Stimulated activated memory B cell treated with anti-CD40 and anti-IgM and Interleukin-4, amounts not matched to agents 10 μg/mL and 1 μg/mL and 100 μg/mL, for 72 hours (primary cell): Measurements from ENCODE around the gene AKT2.

Source experiments
- ATAC-seq: fragments of 150-1000 bp; cut with Tn5 transposase; 2 replicates; pipeline ENCODE4 v1.10.0; 2021
- H3K27ac Mint-ChIP-seq: one replicate; pipeline ENCODE4 v1.8.0; 2022; ENCODE audit warnings: mild to moderate bottlenecking, mixed read lengths
- H3K27me3 Mint-ChIP-seq: one replicate; pipeline ENCODE4 v1.8.0; 2022; ENCODE audit warnings: mixed read lengths
- H3K36me3 Mint-ChIP-seq: one replicate; pipeline ENCODE4 v1.8.0; 2022; ENCODE audit warnings: mixed read lengths
- H3K4me1 Mint-ChIP-seq: one replicate; pipeline ENCODE4 v1.8.0; 2022; ENCODE audit warnings: mixed read lengths
- H3K4me3 Mint-ChIP-seq: one replicate; pipeline ENCODE4 v1.8.0; 2022; ENCODE audit warnings: mild to moderate bottlenecking, moderate library complexity, mixed read lengths
- H3K9me3 Mint-ChIP-seq: one replicate; pipeline ENCODE4 v1.8.0; 2022; ENCODE audit warnings: mixed read lengths

Gene AKT2

GRCh38 chr19:40241125-40241808 is 43.9 kb downstream of the AKT2 start:
- Mint-ChIP-seq H3K4me3 (no peak overlapping the region), H3K9me3 (no peaks in the 10 kb centered on the region), H3K36me3 (peaks cover 46% of the 10 kb centered on the region), H3K4me1 (no peaks in the 10 kb centered on the region), H3K27ac (no peak overlapping the region), H3K27me3 (no peaks in the 10 kb centered on the region)
- no peak for ATAC-seq

GRCh38 chr19:40240332-40240731 is 44.8 kb downstream of the AKT2 start:
- no peak for ATAC-seq
- Mint-ChIP-seq H3K4me1 (no peaks in the 10 kb centered on the region), H3K9me3 (no peaks in the 10 kb centered on the region)

GRCh38 chr19:40239415-40240226 is 45.5 kb downstream of the AKT2 start:
- Mint-ChIP-seq H3K9me3 (no peaks in the 10 kb centered on the region), H3K27ac (no peak overlapping the region), H3K27me3 (no peaks in the 10 kb centered on the region), H3K4me1 (no peaks in the 10 kb centered on the region), H3K4me3 (no peak overlapping the region), H3K36me3 (peaks cover 59% of the 10 kb centered on the region)
- ATAC-seq, result no peak

More at GRCh38 chr19:40240332-40240731, 44.8 kb downstream of the AKT2 start:
- no peak overlapping the region for H3K4me3 Mint-ChIP-seq
- H3K27ac Mint-ChIP-seq, result no peak overlapping the region
- H3K27me3 Mint-ChIP-seq, result no peaks in the 10 kb centered on the region
- H3K36me3 Mint-ChIP-seq, result peaks cover 51% of the 10 kb centered on the region

DNA sequence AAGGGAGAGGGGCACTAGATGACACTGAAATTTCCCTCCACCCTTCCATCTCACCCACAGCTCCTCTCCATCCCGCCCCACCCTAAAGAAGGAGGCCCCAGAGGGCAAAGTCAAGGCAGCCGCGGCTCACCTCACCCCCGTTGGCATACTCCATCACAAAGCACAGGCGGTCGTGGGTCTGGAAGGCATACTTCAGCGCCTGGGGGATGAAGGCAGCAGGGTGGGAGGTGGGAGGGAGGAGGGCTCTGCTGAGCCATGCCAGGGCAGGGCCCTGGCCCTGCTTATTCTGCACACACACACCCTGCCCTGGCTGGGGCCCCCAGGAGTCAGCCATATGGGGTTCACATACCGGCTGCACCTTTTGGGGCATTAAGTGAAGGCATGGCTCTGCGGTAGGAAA is 46.4 kb downstream of the AKT2 start:
- H3K4me3 Mint-ChIP-seq, result no peak overlapping the region
- peaks cover 66% of the 10 kb centered on the region for H3K36me3 Mint-ChIP-seq
- no peaks in the 10 kb centered on the region for H3K9me3 Mint-ChIP-seq
- no peak overlapping the region for H3K27ac Mint-ChIP-seq
- no peaks in the 10 kb centered on the region for H3K27me3 Mint-ChIP-seq
- ATAC-seq, result no peak
- H3K4me1 Mint-ChIP-seq, result no peaks in the 10 kb centered on the region

DNA sequence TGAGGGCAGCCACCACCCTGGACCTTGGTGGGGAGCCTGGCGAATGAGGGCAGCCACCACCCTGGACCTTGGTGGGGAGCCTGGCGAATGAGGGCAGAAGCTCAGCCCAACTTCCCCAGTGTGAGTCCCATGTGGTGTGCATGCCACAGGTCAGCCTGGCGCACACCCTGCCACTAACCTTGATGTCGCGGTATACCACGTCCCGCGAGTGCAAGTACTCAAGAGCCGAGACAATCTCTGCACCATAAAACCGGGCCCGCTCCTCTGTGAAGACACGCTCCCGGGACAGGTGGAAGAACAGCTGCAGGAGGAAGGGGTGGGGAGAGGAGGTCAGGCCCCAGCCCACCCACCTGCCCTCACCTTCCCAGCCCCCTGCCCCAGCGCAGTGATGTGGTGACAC is 47.4 kb downstream of the AKT2 start:
- H3K36me3 Mint-ChIP-seq, result peaks cover 73% of the 10 kb centered on the region
- H3K4me3 Mint-ChIP-seq, result no peak overlapping the region
- no peaks in the 10 kb centered on the region for H3K4me1 Mint-ChIP-seq
- no peaks in the 10 kb centered on the region for H3K9me3 Mint-ChIP-seq
- no peak for ATAC-seq
- no peak overlapping the region for H3K27ac Mint-ChIP-seq
- no peaks in the 10 kb centered on the region for H3K27me3 Mint-ChIP-seq

GRCh38 chr19:40236366-40236765 is 48.8 kb downstream of the AKT2 start:
- Mint-ChIP-seq H3K27ac (no peak overlapping the region), H3K36me3 (peaks cover 60% of the 10 kb centered on the region), H3K9me3 (no peaks in the 10 kb centered on the region), H3K4me1 (no peaks in the 10 kb centered on the region), H3K27me3 (no peaks in the 10 kb centered on the region), H3K4me3 (no peak overlapping the region)
- ATAC-seq, result no peak

GRCh38 chr19:40236026-40236355 is 49.2 kb downstream of the AKT2 start:
- H3K9me3 Mint-ChIP-seq, result no peaks in the 10 kb centered on the region
- H3K4me3 Mint-ChIP-seq, result no peak overlapping the region
- no peaks in the 10 kb centered on the region for H3K4me1 Mint-ChIP-seq
- H3K27ac Mint-ChIP-seq, result no peak overlapping the region
- ATAC-seq, result no peak
- H3K36me3 Mint-ChIP-seq, result peaks cover 57% of the 10 kb centered on the region
- no peaks in the 10 kb centered on the region for H3K27me3 Mint-ChIP-seq

GRCh38 chr19:40235238-40236025 is 49.7 kb downstream of the AKT2 start:
- Mint-ChIP-seq H3K4me1 (no peaks in the 10 kb centered on the region), H3K36me3 (peaks cover 52% of the 10 kb centered on the region), H3K27ac (no peak overlapping the region), H3K4me3 (no peak overlapping the region), H3K27me3 (no peaks in the 10 kb centered on the region), H3K9me3 (no peaks in the 10 kb centered on the region)
- no peak for ATAC-seq

- peaks cover 48% of the 10 kb centered on the region for H3K36me3 Mint-ChIP-seq
- H3K4me3 Mint-ChIP-seq, result no peak overlapping the region
- no peaks in the 10 kb centered on the region for H3K27me3 Mint-ChIP-seq
- no peak overlapping the region for H3K27ac Mint-ChIP-seq
- ATAC-seq, result no peak
- H3K4me1 Mint-ChIP-seq, result no peaks in the 10 kb centered on the region
- H3K9me3 Mint-ChIP-seq, result no peaks in the 10 kb centered on the region
Observed at GRCh38 chr19:40234429-40235237, 50.5 kb downstream of the AKT2 start.

GRCh38 chr19:40233811-40234389 is 51.2 kb downstream of the AKT2 start:
- no peaks in the 10 kb centered on the region for H3K27me3 Mint-ChIP-seq
- H3K9me3 Mint-ChIP-seq, result no peaks in the 10 kb centered on the region
- peak; percentile 25 for ATAC-seq
- H3K4me3 Mint-ChIP-seq, result no peak overlapping the region
- H3K27ac Mint-ChIP-seq, result no peak overlapping the region
- no peaks in the 10 kb centered on the region for H3K4me1 Mint-ChIP-seq
- peaks cover 46% of the 10 kb centered on the region for H3K36me3 Mint-ChIP-seq

DNA sequence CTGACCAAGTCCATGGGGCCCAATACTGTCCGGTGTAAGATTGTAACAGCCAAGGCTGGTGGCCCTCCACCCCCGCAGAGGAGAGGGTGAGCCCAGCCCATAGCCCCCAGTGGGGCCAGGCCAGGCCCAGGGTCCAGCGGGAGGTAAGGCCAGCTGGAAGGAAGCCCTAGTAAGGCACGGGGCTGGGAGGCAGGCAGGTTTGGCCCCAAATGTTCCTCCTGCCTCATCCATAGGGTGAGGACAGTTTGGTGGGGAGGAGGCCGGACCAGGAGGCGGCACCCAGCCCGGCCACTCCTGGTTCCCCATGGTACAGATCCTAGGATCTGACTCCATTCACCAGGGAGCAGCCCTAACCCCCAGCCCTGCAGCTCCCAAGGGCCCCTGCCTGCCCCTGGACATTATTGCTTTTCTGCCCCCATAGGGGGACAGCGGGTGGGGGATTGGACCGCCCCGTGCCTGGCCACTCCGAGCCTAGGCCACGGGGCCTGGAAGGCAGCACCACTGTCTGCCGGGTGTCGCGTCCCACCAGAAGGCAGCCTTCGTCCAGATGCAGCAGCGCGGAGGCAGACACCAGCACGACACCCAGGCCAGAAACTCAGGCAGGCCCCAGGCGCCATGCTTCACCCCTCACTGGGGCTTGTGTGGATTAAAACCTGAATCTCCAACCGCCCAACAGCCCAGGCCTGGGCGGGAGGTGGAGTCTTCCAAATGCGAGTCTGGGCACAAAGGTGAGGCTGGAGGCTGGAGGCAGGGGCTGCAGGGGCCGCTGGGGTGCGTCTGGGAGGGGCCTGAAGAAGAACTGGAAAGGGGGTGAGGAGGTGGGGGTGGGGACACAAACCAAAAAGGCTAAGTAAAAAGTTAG is 52.0 kb downstream of the AKT2 start:
- Mint-ChIP-seq H3K36me3 (peaks cover 40% of the 10 kb centered on the region), H3K9me3 (no peaks in the 10 kb centered on the region), H3K27me3 (no peaks in the 10 kb centered on the region), H3K27ac (no peak overlapping the region), H3K4me3 (no peak overlapping the region), H3K4me1 (no peaks in the 10 kb centered on the region)
- ATAC-seq, result no peak

GRCh38 chr19:40232479-40232878 is 52.7 kb downstream of the AKT2 start:
- no peak for ATAC-seq
- no peak overlapping the region for H3K27ac Mint-ChIP-seq
- H3K4me3 Mint-ChIP-seq, result no peak overlapping the region
- H3K27me3 Mint-ChIP-seq, result no peaks in the 10 kb centered on the region
- no peaks in the 10 kb centered on the region for H3K4me1 Mint-ChIP-seq
- no peaks in the 10 kb centered on the region for H3K9me3 Mint-ChIP-seq
- peaks cover 35% of the 10 kb centered on the region for H3K36me3 Mint-ChIP-seq

GRCh38 chr19:40231544-40232424 is 53.4 kb downstream of the AKT2 start:
- peaks cover 5% of the 10 kb centered on the region for H3K27me3 Mint-ChIP-seq
- H3K9me3 Mint-ChIP-seq, result no peaks in the 10 kb centered on the region
- peaks cover 30% of the 10 kb centered on the region for H3K36me3 Mint-ChIP-seq
- H3K4me1 Mint-ChIP-seq, result peaks cover 6% of the 10 kb centered on the region
- H3K27ac Mint-ChIP-seq, result no peak overlapping the region
- H3K4me3 Mint-ChIP-seq, result no peak overlapping the region
- peak; percentile 5 for ATAC-seq
